Heart left ventricle (tissue), 16 donors: Measurements from ENCODE around the gene CDK2. TPM values are rescaled to one million over a fixed set of nuclear protein-coding genes. Genes with fewer than 3 reads are reported as not detected.
A peak's percentile ranks its signal among the peaks of the same experiment; 100 is the strongest.

Experiments
- ATAC-seq, 4 donors: fragments of 200-7000 bp; cut with Tn5 transposase; one replicate each; pipeline ENCODE4 v1.9.1; 2020 to 2022; ENCODE audit warnings: moderate library complexity in 4 of 4, mild to moderate bottlenecking in 3 of 4, moderate number of reproducible peaks in 1 of 4
- DNase-seq, 5 donors: peaks; one replicate each; pipeline ENCODE4 v3.0.0-alpha.2; 2020
- H3K27ac ChIP-seq, 12 donors: fragments of 200-600 bp; sonication (generic) in 4 of 12; one replicate each; pipeline versions ENCODE4 v1.5.0 to v1.8.0; 2016 to 2022; ENCODE audit warnings: mild to moderate bottlenecking in 2 of 12
- H3K27me3 ChIP-seq, 9 donors: fragments of 200-600 bp; sonication (generic) in 2 of 9; one replicate each; pipeline versions ENCODE4 v1.5.1 to v1.8.0; 2016 to 2022; ENCODE audit warnings: mild to moderate bottlenecking in 3 of 9
- H3K36me3 ChIP-seq, 9 donors: fragments of 200-600 bp; sonication (generic) in 2 of 9; one replicate each; pipeline versions ENCODE4 v1.5.0 to v1.8.0; 2018 to 2022; ENCODE audit warnings: mild to moderate bottlenecking in 2 of 9
- H3K4me1 ChIP-seq, 12 donors: fragments of 200-600 bp; sonication (generic) in 4 of 12; one replicate each; pipeline versions ENCODE4 v1.5.0 to v1.8.0; 2016 to 2022; ENCODE audit warnings: mild to moderate bottlenecking in 3 of 12
- H3K4me3 ChIP-seq, 12 donors: fragments of 200-600 bp; sonication (generic) in 4 of 12; one replicate each; pipeline versions ENCODE4 v1.5.0 to v1.8.0; 2017 to 2022; ENCODE audit warnings: mild to moderate bottlenecking in 9 of 12, moderate library complexity in 4 of 12
- H3K9me3 ChIP-seq, 12 donors: fragments of 200-600 bp; sonication (generic) in 4 of 12; one replicate each; pipeline versions ENCODE4 v1.5.0 to v1.8.0; 2016 to 2022; ENCODE audit warnings: mild to moderate bottlenecking in 1 of 12
- POLR2A ChIP-seq, 2 donors: fragments of 450-650 bp; IDR thresholded peaks; one replicate each; pipeline ENCODE4 v1.6.1; 2017; ENCODE audit warnings: antibody characterized with exemption in 2 of 2, mild to moderate bottlenecking in 2 of 2, moderate library complexity in 2 of 2
- WGBS, 4 donors: extraction: QIAGEN DNeasy Blood & Tissue Kit in 2 of 4; methylation state at CpG; one replicate each; pipeline versions ENCODE4 v1.1.5 to v1.1.7; 2013 to 2018; 5-methylcytosine and 5-hydroxymethylcytosine counted together
- intact Hi-C, 10 donors: fragments of 100-400 bp; cut with DNase I; formaldehyde crosslinking; loops; one replicate each; pipeline versions ENCODE4 v1.11.1 to v1.14.2; 2022
- polyA plus RNA-seq, 2 donors: library from polyadenylated mRNA; stranded (reverse); fragments of 200-250 nt; gene quantifications; one replicate each; pipeline ENCODE4 v1.2.3, GENCODE V29; 2013
- total RNA-seq, 9 donors: library from RNA; depleted of rRNA in 2 of 9; stranded (reverse); fragments of >200 nt in 2 of 9; fragmentation: NEBNext Ultra II Directional in 3 of 9; extraction: Animal tissue kit (Norgen Biotek cat#: 25700) in 3 of 9; gene quantifications; one replicate each; pipeline versions ENCODE4 v1.1.0 to v1.2.4, GENCODE V29; 2016 to 2023
- TF ChIP-seq, protein P1 (sequence below), 12 donors: fragments of 200-600 bp; sonication (generic) in 4 of 12; IDR thresholded peaks; one replicate each; pipeline versions ENCODE4 v1.5.0 to v1.8.0; 2018 to 2022; ENCODE audit warnings: antibody characterized with exemption in 12 of 12, mild to moderate bottlenecking in 5 of 12
- donor health status: ischemic (EF 13 %, LVEDD 7.1; RV severe dilation, severe dysfunction).
- donor health status: healthy with polysubstance abuse.
- donor health status: DM: no; HTN: yes; CAD: no.
- donor health status: DM: no; HTN: no; CAD: no.
- donor health status: ischemic (EF 25% LVEDD 6.9; RV normal size, moderate dysfunction).
- donor health status: ischemic (EF 25% LVEDD 5.7; RV mildly dilated, moderate dysfunction).
- donor health status: healthy.
- donor health status: DM: yes; HTN: yes; CAD: no.
- donor health status: ischemic (EF 35%, LVEDD 5.7; RV mildly dilated, moderate dysfunction).
- donor health status: nonischemic (EF 11% LVEDD 7.7; RV severe dilation, severe dysfunction).
- donor health status: DM: yes; HTN: yes; CAD: no.
- donor health status: PGD.
- donor health status: ischemic (EF 29% LVEDD 5.4; RV normal size, mild dysfunction).
- donor health status: nonischemic (EF 23%, LVEDD 6.1; RV moderate dilation, normal function).

The CDK2 gene
- total and polyA plus RNA-seq, 11 donors: 3.7 to 23.5 (median 11.3) TPM

DNA sequence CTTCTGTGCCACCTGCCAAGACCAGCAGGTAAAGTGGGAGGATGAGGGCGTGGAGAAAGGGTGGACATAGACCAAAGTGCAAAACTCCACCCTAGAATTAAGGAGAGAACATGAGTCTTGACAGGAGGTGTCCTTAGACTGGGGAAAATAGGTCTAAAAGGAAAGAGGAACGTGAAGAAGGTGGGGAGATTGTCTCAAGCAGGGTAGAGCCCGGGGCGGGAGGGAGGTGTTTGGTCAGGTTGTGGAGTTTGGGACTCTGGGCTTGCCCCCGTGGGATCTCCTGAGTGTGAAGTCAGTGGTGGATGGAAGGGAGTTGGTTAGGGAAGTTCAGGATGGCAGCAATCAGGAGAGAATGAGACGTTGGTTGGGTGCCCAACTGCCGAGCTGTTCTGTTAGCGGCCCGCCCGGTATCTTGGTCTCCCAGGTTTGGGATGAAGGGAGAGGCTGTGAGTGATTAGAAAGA, 35.3 kb upstream of the CDK2 start:
- intact Hi-C loops: loop anchor here in 3 of 10 donors (5.0 kb wide), 2 partner anchors 36 to 41 kb away; partner anchors contain the start of genes CDK2 (in 2 of the 3), PMEL (in 2 of the 3) and RAB5B (in 1 of the 3)
- Histone ChIP-seq H3K4me3 (peak overlapping the region; percentile 62 to 88 (median 74)), H3K9me3 (no peaks in the 10 kb centered on the region), H3K36me3 (no peaks in the 10 kb centered on the region), H3K27me3 (no peaks in the 10 kb centered on the region), H3K27ac (peak overlapping the region in 11 of 12 donors; percentile 37 to 98 (median 75)), H3K4me1 (peaks cover 0 to 60% (median 32%) of the 10 kb centered on the region in 12 donors)
- 14 to 15% (median 15%) methylated on average over 10 of the region's 10 CpGs for WGBS, 4 donors
- TF ChIP-seq, protein P1, sequence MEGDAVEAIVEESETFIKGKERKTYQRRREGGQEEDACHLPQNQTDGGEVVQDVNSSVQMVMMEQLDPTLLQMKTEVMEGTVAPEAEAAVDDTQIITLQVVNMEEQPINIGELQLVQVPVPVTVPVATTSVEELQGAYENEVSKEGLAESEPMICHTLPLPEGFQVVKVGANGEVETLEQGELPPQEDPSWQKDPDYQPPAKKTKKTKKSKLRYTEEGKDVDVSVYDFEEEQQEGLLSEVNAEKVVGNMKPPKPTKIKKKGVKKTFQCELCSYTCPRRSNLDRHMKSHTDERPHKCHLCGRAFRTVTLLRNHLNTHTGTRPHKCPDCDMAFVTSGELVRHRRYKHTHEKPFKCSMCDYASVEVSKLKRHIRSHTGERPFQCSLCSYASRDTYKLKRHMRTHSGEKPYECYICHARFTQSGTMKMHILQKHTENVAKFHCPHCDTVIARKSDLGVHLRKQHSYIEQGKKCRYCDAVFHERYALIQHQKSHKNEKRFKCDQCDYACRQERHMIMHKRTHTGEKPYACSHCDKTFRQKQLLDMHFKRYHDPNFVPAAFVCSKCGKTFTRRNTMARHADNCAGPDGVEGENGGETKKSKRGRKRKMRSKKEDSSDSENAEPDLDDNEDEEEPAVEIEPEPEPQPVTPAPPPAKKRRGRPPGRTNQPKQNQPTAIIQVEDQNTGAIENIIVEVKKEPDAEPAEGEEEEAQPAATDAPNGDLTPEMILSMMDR (IDR thresholded peaks at IDR 0.05): no peak
- TF ChIP-seq POLR2A (IDR thresholded peaks at IDR 0.05): no peak
- ATAC-seq: no peak
- no peak for DNase-seq

GRCh38 chr12:55931780-55932550, 34.7 kb upstream of the CDK2 start:
- peak in 3 of 4 donors; percentile 42 to 56 (median 43) for ATAC-seq
- Histone ChIP-seq H3K4me3 (peak overlapping the region; percentile 62 to 88 (median 74)), H3K4me1 (peaks cover 0 to 59% (median 31%) of the 10 kb centered on the region in 12 donors), H3K9me3 (no peaks in the 10 kb centered on the region), H3K36me3 (peaks cover 0 to 4% (median 0%) of the 10 kb centered on the region in 9 donors), H3K27ac (peak overlapping the region in 11 of 12 donors; percentile 37 to 98 (median 75)), H3K27me3 (no peaks in the 10 kb centered on the region)
- TF ChIP-seq POLR2A (IDR thresholded peaks at IDR 0.05): peak in 1 of 2 donors; percentile 18
- TF ChIP-seq, protein P1 (IDR thresholded peaks at IDR 0.05): no peak
- peak; percentile 59 to 75 (median 70) for DNase-seq
- 0 to 1% (median 1%) methylated on average over 38 to 60 of the region's 60 CpGs for WGBS, 4 donors
- intact Hi-C loops: loop anchor here in 3 of 10 donors (5.0 kb wide), 2 partner anchors 35 to 40 kb away; partner anchors contain the start of genes CDK2 (in 2 of the 3), PMEL (in 2 of the 3) and RAB5B (in 1 of the 3)

GRCh38 chr12:55932551-55932910, 34.1 kb upstream of the CDK2 start:
- WGBS, 4 donors: 16 to 24% (median 21%) methylated on average over 4 of the region's 4 CpGs
- peaks cover 0 to 59% (median 31%) of the 10 kb centered on the region in 12 donors for H3K4me1 ChIP-seq
- no peaks in the 10 kb centered on the region for H3K9me3 ChIP-seq
- peak overlapping the region in 5 of 12 donors; percentile 71 to 98 (median 83) for H3K27ac ChIP-seq
- intact Hi-C loops: loop anchor here in 3 of 10 donors (5.0 kb wide), 2 partner anchors 35 to 40 kb away; partner anchors contain the start of genes CDK2 (in 2 of the 3), PMEL (in 2 of the 3) and RAB5B (in 1 of the 3)
- DNase-seq (no peak), ATAC-seq (no peak)
- peak overlapping the region; percentile 62 to 88 (median 74) for H3K4me3 ChIP-seq
- TF ChIP-seq, protein P1 (IDR thresholded peaks at IDR 0.05): no peak
- no peak for TF ChIP-seq POLR2A (IDR thresholded peaks at IDR 0.05)
- peaks cover 0 to 9% (median 0%) of the 10 kb centered on the region in 9 donors for H3K36me3 ChIP-seq
- no peaks in the 10 kb centered on the region for H3K27me3 ChIP-seq
